HEK293 (cell line): ENCODE measurements around the gene S1PR4.
"Not testable (repeated sequence)": the region's sequence is repeated elsewhere in the genome, so short reads cannot be mapped to it uniquely, and the experiment has no call there.

Experiments
- KLF1 ChIP-seq: fragments of 450-650 bp; formaldehyde crosslinking; IDR thresholded peaks from 2 replicates; pipeline ENCODE4 v1.5.1; 2016; ENCODE audit warnings: missing biosample characterization, missing genetic modification characterization
- MEIS1 ChIP-seq: sonication (generic); formaldehyde crosslinking; IDR thresholded peaks from 2 replicates; pipeline ENCODE4 v1.8.1; 2022; ENCODE audit warnings: missing genetic modification reagents, mild to moderate bottlenecking, borderline replicate concordance
- ZNF121 ChIP-seq: fragments of 450-650 bp; formaldehyde crosslinking; IDR thresholded peaks from 2 replicates; pipeline ENCODE4 v1.5.1; 2016; ENCODE audit warnings: missing biosample characterization, missing genetic modification characterization
- ZNF140 ChIP-seq: fragments of 450-650 bp; formaldehyde crosslinking; IDR thresholded peaks from 2 replicates; pipeline ENCODE4 v1.5.1; 2016; ENCODE audit warnings: missing biosample characterization, missing genetic modification characterization
- ZNF248 ChIP-seq: fragments of 450-650 bp; formaldehyde crosslinking; IDR thresholded peaks from 2 replicates; pipeline ENCODE4 v1.5.1; 2017; ENCODE audit warnings: missing biosample characterization, missing genetic modification characterization
- ZNF274 ChIP-seq, 2 experiments: fragments of 200-500 bp in 1 of 2; fragments of 450-650 bp in 1 of 2; sonication (Bioruptor generic) in 1 of 2; formaldehyde crosslinking in 1 of 2; IDR thresholded peaks; 2 replicates each; pipeline versions ENCODE4 v1.5.1 to v1.6.1; 2014 to 2016; ENCODE audit warnings: borderline replicate concordance in 1 of 2, inconsistent platforms in 1 of 2, low read length in 1 of 2, missing biosample characterization in 1 of 2, missing genetic modification characterization in 1 of 2
- TF ChIP-seq, protein P1 (sequence below): fragments of 450-650 bp; formaldehyde crosslinking; IDR thresholded peaks from 2 replicates; pipeline ENCODE4 v1.5.1; 2016; ENCODE audit warnings: missing biosample characterization, missing genetic modification characterization
- TF ChIP-seq, protein P2 (sequence below): fragments of 450-650 bp; formaldehyde crosslinking; IDR thresholded peaks from 2 replicates; pipeline ENCODE4 v1.5.1; 2016; ENCODE audit warnings: missing biosample characterization, missing genetic modification characterization, low read depth

DNA sequence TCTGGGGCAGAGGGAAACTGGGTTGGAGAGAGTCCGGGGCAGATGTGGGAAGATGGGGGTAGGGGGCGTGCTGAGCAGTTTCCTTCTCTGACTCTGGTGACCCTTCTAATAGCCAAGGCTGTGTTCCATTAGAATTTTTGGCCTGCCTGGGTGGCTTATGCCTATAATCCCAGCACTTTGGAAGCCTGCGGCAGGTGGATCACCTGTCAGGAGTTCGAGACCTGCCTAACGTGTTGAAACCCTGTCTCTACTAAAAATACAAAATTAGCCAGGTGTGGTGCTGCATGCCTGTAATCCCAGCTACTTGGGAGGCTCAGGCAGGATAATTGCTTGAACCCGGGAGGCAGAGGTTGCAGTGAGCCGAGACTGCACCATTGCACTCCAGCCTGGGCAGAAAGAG, 24.3 kb downstream of the S1PR4 start:
- TF ChIP-seq, protein P1, sequence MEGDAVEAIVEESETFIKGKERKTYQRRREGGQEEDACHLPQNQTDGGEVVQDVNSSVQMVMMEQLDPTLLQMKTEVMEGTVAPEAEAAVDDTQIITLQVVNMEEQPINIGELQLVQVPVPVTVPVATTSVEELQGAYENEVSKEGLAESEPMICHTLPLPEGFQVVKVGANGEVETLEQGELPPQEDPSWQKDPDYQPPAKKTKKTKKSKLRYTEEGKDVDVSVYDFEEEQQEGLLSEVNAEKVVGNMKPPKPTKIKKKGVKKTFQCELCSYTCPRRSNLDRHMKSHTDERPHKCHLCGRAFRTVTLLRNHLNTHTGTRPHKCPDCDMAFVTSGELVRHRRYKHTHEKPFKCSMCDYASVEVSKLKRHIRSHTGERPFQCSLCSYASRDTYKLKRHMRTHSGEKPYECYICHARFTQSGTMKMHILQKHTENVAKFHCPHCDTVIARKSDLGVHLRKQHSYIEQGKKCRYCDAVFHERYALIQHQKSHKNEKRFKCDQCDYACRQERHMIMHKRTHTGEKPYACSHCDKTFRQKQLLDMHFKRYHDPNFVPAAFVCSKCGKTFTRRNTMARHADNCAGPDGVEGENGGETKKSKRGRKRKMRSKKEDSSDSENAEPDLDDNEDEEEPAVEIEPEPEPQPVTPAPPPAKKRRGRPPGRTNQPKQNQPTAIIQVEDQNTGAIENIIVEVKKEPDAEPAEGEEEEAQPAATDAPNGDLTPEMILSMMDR (tag by site-specific recombination): not testable (repeated sequence)
- not testable (repeated sequence) for TF ChIP-seq ZNF140 (tag by site-specific recombination); MEIS1 (CRISPR knock-in tag); ZNF274 (IDR thresholded peaks at IDR 0.05; ENCODE audit: low read length); ZNF274 (tag by site-specific recombination; IDR thresholded peaks at IDR 0.05; ENCODE audit: borderline replicate concordance); KLF1; ZNF121 (tag by site-specific recombination); ZNF248
- TF ChIP-seq, protein P2, sequence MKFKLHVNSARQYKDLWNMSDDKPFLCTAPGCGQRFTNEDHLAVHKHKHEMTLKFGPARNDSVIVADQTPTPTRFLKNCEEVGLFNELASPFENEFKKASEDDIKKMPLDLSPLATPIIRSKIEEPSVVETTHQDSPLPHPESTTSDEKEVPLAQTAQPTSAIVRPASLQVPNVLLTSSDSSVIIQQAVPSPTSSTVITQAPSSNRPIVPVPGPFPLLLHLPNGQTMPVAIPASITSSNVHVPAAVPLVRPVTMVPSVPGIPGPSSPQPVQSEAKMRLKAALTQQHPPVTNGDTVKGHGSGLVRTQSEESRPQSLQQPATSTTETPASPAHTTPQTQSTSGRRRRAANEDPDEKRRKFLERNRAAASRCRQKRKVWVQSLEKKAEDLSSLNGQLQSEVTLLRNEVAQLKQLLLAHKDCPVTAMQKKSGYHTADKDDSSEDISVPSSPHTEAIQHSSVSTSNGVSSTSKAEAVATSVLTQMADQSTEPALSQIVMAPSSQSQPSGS (tag by site-specific recombination): not testable (repeated sequence)
